Calu3 (cell line): Measurements from ENCODE around the gene DNAJC22. TPM values are rescaled to one million over a fixed set of nuclear protein-coding genes. Genes with fewer than 3 reads are reported as not detected.

Source experiments
- BruUV-seq: library from RNA; stranded (reverse); fragments of 400-500 nt; replicated peaks from 2 replicates; lab custom pipeline; 2021; lab: Mats Ljungman, UMichigan
- CTCF ChIA-PET: fragments of 300-600 bp; sonication (Branson Sonifier 250); formaldehyde crosslinking; loops from one replicate; lab custom pipeline; 2022; ENCODE audit warnings: antibody characterized with exemption; lab: Charles Lee
- DNase-seq: peaks from one replicate; pipeline ENCODE4 v3.0.0; 2022
- H3K27ac Mint-ChIP-seq: one replicate; pipeline ENCODE4 v1.8.0; 2022; ENCODE audit warnings: mixed read lengths; ENCODE audit not compliant: unreplicated experiment
- H3K27me3 Mint-ChIP-seq: one replicate; pipeline ENCODE4 v1.8.0; 2022; ENCODE audit warnings: mixed read lengths; ENCODE audit not compliant: unreplicated experiment
- H3K36me3 Mint-ChIP-seq: one replicate; pipeline ENCODE4 v1.8.0; 2022; ENCODE audit warnings: mild to moderate bottlenecking, moderate library complexity, mixed read lengths; ENCODE audit not compliant: insufficient read depth, unreplicated experiment
- H3K4me1 Mint-ChIP-seq: one replicate; pipeline ENCODE4 v1.8.0; 2022; ENCODE audit warnings: mild to moderate bottlenecking, low read depth, mixed read lengths; ENCODE audit not compliant: unreplicated experiment
- H3K4me3 Mint-ChIP-seq: one replicate; pipeline ENCODE4 v1.8.0; 2022; ENCODE audit warnings: mild to moderate bottlenecking, low read depth, moderate library complexity, mixed read lengths; ENCODE audit not compliant: unreplicated experiment
- H3K9me3 Mint-ChIP-seq: one replicate; pipeline ENCODE4 v1.8.0; 2022; ENCODE audit warnings: low read depth, mixed read lengths; ENCODE audit not compliant: unreplicated experiment
- intact Hi-C: fragments of 100-400 bp; cut with micrococcal nuclease; formaldehyde crosslinking; loops from one replicate; pipeline ENCODE4 v1.10.0; 2022; ENCODE audit not compliant: unreplicated experiment
- total RNA-seq: library from RNA; stranded (reverse); gene quantifications from 2 replicates; pipeline ENCODE4 v1.2.3, GENCODE V29; 2022
- TF ChIP-seq, protein P1 (sequence below): fragments of 200-600 bp; IDR thresholded peaks from one replicate; pipeline ENCODE4 v1.8.0; 2022; ENCODE audit warnings: antibody characterized with exemption; ENCODE audit not compliant: unreplicated experiment

Gene DNAJC22
- total RNA-seq, 1 experiment from 2014 or later, result 9.6 TPM

DNA sequence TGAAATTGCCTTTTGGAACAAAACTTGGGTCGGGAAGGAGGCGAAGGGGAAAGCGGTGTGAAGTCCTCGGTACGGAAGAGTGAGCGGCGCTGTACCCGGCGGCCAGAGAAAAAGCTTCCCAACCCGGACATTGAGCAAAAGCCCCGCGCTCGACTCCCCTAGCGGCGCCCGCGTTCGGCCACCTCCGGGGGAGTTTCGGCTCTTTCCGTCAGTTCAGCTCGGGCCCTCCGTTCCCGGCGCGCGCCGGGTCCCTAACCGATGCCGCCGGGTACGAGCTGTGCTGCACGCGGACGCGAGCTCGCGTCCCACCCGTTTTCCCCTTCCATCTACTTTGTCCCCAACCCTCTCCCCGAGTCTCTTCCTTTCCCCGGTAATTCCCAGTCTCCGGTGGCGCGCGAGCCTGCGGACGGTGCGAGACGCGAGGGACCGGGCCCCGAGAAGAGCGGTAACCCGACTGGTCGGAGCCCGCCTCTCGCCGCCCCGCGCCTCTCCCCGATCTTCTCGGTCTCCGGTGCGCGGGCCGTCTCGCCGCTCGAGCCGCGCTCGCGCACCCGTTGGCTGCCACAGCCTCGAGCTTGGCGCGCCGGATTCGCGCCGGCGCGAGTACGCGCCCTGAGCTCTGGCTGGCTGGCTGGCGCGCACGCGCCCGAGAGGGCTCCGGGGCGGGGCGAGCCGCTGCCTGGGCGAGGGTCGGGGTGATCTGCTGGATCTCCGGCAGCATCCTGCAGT, 20.1 kb downstream of the DNAJC22 start:
- intact Hi-C loops, result no loop called here
- BruUV-seq, result TSS peak; percentile 92

DNA sequence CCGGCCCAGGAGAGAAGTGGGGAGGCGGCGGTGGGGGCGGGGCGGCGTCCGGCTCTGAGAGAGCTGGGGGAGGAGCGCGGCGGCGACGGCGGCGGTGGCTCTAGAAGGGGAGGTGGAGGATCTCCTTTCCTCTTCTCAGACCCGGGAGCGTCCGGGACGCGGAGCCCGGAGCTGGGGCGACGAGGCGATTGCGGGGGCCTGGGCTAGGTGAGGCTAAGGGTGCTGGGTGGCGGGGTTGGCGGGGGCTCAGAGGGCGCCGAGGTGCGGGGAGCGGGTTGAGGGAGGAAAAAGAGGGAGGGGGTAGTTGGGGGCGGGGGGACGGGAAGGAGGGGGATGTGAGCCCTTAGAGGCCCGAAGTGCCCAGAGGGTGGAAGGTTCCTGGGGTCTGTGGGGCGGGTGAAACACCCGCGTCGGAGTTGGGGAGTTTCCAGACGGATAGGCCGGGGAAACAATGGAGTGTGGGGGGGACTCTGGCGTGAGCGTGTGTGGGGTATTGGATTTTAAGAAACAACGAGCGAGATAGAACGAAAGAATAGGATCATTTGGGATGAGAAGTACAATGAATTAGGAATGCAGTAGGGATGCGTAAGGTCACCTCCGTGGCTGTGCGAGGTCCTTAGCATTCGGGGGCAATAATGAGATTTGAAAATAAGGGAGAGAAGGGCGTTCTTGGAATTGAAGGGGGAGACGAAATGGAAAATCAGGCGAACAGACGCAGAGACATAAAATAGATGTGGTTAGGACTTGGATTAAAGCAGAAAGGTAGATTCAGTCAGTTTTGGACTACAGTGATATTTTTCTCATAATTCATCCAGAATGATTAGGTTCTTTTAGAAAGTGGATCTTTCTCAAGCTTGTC, 20.9 kb downstream of the DNAJC22 start, which contains the start of gene SPATS2:
SPATS2 (plus strand) TSS at position 82 of the 859 bp plus-strand sequence. CDS start 93,551 bp downstream, outside the sequence.
- no peaks in the 10 kb centered on the region for H3K9me3 Mint-ChIP-seq
- intact Hi-C loops, result no loop called here
- no TSS peak for BruUV-seq
- peaks cover 24% of the 10 kb centered on the region for H3K36me3 Mint-ChIP-seq
- no peak for DNase-seq
- TF ChIP-seq, protein P1, sequence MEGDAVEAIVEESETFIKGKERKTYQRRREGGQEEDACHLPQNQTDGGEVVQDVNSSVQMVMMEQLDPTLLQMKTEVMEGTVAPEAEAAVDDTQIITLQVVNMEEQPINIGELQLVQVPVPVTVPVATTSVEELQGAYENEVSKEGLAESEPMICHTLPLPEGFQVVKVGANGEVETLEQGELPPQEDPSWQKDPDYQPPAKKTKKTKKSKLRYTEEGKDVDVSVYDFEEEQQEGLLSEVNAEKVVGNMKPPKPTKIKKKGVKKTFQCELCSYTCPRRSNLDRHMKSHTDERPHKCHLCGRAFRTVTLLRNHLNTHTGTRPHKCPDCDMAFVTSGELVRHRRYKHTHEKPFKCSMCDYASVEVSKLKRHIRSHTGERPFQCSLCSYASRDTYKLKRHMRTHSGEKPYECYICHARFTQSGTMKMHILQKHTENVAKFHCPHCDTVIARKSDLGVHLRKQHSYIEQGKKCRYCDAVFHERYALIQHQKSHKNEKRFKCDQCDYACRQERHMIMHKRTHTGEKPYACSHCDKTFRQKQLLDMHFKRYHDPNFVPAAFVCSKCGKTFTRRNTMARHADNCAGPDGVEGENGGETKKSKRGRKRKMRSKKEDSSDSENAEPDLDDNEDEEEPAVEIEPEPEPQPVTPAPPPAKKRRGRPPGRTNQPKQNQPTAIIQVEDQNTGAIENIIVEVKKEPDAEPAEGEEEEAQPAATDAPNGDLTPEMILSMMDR, result no peak
- no peaks in the 10 kb centered on the region for H3K4me1 Mint-ChIP-seq
- CTCF ChIA-PET, result interaction anchor here (0.7 to 1.8 kb wide), 6 partner anchors 9 to 213 kb away, joined by 3 to 8 read pairs (median 4); no protein-coding TSS in a partner anchor
- H3K27ac Mint-ChIP-seq, result peak within 1 kb of the TSS; percentile 68
- no peaks in the 10 kb centered on the region for H3K27me3 Mint-ChIP-seq
- peak within 1 kb of the TSS; percentile 80 for H3K4me3 Mint-ChIP-seq

More for the DNA sequence above, 20.1 kb downstream of the DNAJC22 start:
- H3K27ac Mint-ChIP-seq, result peak overlapping the region; percentile 68
- peak; percentile 91 for DNase-seq
- H3K27me3 Mint-ChIP-seq, result no peaks in the 10 kb centered on the region
- CTCF ChIA-PET, result interaction anchor here (0.7 to 1.8 kb wide), 6 partner anchors 9 to 213 kb away, joined by 3 to 8 read pairs (median 4); no protein-coding TSS in a partner anchor
- H3K9me3 Mint-ChIP-seq, result no peaks in the 10 kb centered on the region
- peaks cover 24% of the 10 kb centered on the region for H3K36me3 Mint-ChIP-seq
- TF ChIP-seq, protein P1, result peak; percentile 2
- H3K4me1 Mint-ChIP-seq, result no peaks in the 10 kb centered on the region
- peak overlapping the region; percentile 80 for H3K4me3 Mint-ChIP-seq

DNA sequence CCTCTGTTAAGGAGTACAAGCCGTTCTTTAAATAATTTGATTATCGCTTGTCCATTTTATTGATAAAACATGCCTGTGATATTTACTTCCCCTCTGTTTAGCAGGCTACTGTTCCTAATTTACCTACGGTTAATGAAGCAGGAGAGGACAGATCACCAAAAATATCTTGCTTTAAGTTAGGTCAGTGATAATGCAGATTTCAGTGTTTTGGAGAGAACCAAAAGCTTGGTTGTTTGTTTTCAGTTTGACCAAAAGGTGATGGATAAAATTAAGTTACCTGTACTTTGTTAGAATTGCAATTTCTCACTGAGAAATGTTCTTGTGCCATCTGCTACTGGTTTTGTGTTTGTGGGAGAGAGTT, 21.5 kb downstream of the DNAJC22 start:
- no peaks in the 10 kb centered on the region for H3K4me1 Mint-ChIP-seq

More for the DNA sequence above, 21.5 kb downstream of the DNAJC22 start:
- TF ChIP-seq, protein P1, result no peak
- Mint-ChIP-seq H3K4me3 (peak overlapping the region; percentile 80), H3K9me3 (no peaks in the 10 kb centered on the region), H3K36me3 (peaks cover 24% of the 10 kb centered on the region), H3K27me3 (no peaks in the 10 kb centered on the region), H3K27ac (peak overlapping the region; percentile 68)
- intact Hi-C loops, result no loop called here
- CTCF ChIA-PET, result no interaction called here
- BruUV-seq, result no TSS peak
- no peak for DNase-seq
